Neural progenitor cell (in vitro differentiated cells): ENCODE measurements around the gene SAG.

Source experiments
- CTCF ChIP-seq: fragments of 200-600 bp; sonication (generic); IDR thresholded peaks from 2 replicates; pipeline ENCODE4 v1.5.1; 2017; ENCODE audit warnings: antibody characterized with exemption, mild to moderate bottlenecking
- EZH2 ChIP-seq: fragments of 200-600 bp; sonication (generic); IDR thresholded peaks from 2 replicates; pipeline ENCODE4 v1.6.1; 2017; ENCODE audit warnings: antibody characterized with exemption, mild to moderate bottlenecking, moderate library complexity
- EZH2phosphoT487 ChIP-seq: fragments of 200-600 bp; sonication (generic); IDR thresholded peaks from 2 replicates; pipeline ENCODE4 v1.6.1; 2017; ENCODE audit warnings: antibody characterized with exemption

GRCh38 chr2:233363744-233364235 is 56.2 kb downstream of the SAG start:
- no peak for TF ChIP-seq CTCF
- TF ChIP-seq EZH2: no peak
- TF ChIP-seq EZH2phosphoT487: no peak
